Ascending aorta (tissue), 2 donors: ENCODE data around the gene TMEM92. TPM values are rescaled to one million over a fixed set of nuclear protein-coding genes. Genes with fewer than 3 reads are reported as not detected.

Experiments
- DNase-seq, 2 donors: peaks; one replicate each; pipeline ENCODE4 v3.0.0-alpha.2; 2019; ENCODE audit warnings: low spot score in 2 of 2
- H3K27ac ChIP-seq, 2 donors: fragments of 200-600 bp; sonication (generic); one replicate each; pipeline ENCODE4 v1.5.1; 2016 to 2017; ENCODE audit warnings: mild to moderate bottlenecking in 1 of 2
- H3K27me3 ChIP-seq: fragments of 200-600 bp; sonication (generic); one replicate; pipeline ENCODE4 v1.5.1; 2017
- H3K36me3 ChIP-seq, 2 donors: fragments of 200-600 bp; sonication (generic); one replicate each; pipeline ENCODE4 v1.5.1; 2016
- H3K4me1 ChIP-seq, 2 donors: fragments of 200-600 bp; sonication (generic); one replicate each; pipeline ENCODE4 v1.5.1; 2016 to 2017; ENCODE audit warnings: mild to moderate bottlenecking in 1 of 2
- H3K4me3 ChIP-seq, 2 donors: fragments of 200-600 bp; sonication (generic); one replicate each; pipeline ENCODE4 v1.5.1; 2016 to 2017; ENCODE audit warnings: mild to moderate bottlenecking in 1 of 2
- H3K9me3 ChIP-seq, 2 donors: fragments of 200-600 bp; sonication (generic); one replicate each; pipeline ENCODE4 v1.5.1; 2016
- intact Hi-C: fragments of 100-400 bp; cut with DNase I; formaldehyde crosslinking; loops from one replicate; pipeline ENCODE4 v1.15.1; 2023
- total RNA-seq: library from RNA; depleted of rRNA; stranded (reverse); fragments of >200 nt; gene quantifications from one replicate; pipeline ENCODE4 v1.1.0, GENCODE V29; 2016
- TF ChIP-seq, protein P1 (sequence below), 3 experiments: fragments of 200-600 bp in 2 of 3; fragments of 450-650 bp in 1 of 3; sonication (generic) in 2 of 3; IDR thresholded peaks; one replicate each; pipeline ENCODE4 v1.5.1; 2016 to 2019; ENCODE audit warnings: antibody characterized with exemption in 3 of 3, mild to moderate bottlenecking in 1 of 3, moderate library complexity in 1 of 3

TMEM92 gene
- total RNA-seq, 1 donor from 2014 or later, result not detected

DNA sequence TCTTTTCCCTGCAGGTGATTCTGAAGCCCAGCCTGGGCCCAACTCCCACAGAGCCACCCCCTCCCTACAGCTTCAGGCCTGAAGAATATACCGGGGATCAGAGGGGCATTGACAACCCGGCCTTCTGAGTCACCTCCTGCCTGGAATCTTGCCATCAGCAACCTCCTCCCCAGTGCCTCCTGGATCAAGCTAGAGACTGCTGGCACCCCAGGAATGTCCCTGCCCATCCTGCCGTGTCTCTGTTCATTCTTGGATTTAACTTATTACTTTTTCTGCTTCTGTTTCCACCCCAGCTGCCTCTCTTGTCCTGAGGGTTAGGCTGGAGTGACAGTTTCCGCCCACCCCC is 4.9 kb downstream of the TMEM92 start:
- no peaks in the 10 kb centered on the region for H3K4me1 ChIP-seq
- intact Hi-C loops, result no loop called here
- no peaks in the 10 kb centered on the region for H3K27me3 ChIP-seq
- no peak overlapping the region for H3K27ac ChIP-seq
- no peak overlapping the region for H3K4me3 ChIP-seq
- TF ChIP-seq, protein P1, sequence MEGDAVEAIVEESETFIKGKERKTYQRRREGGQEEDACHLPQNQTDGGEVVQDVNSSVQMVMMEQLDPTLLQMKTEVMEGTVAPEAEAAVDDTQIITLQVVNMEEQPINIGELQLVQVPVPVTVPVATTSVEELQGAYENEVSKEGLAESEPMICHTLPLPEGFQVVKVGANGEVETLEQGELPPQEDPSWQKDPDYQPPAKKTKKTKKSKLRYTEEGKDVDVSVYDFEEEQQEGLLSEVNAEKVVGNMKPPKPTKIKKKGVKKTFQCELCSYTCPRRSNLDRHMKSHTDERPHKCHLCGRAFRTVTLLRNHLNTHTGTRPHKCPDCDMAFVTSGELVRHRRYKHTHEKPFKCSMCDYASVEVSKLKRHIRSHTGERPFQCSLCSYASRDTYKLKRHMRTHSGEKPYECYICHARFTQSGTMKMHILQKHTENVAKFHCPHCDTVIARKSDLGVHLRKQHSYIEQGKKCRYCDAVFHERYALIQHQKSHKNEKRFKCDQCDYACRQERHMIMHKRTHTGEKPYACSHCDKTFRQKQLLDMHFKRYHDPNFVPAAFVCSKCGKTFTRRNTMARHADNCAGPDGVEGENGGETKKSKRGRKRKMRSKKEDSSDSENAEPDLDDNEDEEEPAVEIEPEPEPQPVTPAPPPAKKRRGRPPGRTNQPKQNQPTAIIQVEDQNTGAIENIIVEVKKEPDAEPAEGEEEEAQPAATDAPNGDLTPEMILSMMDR (IDR thresholded peaks at IDR 0.05), result no peak
- H3K36me3 ChIP-seq, result peaks cover 7 to 22% of the 10 kb centered on the region in 2 donors
- no peaks in the 10 kb centered on the region for H3K9me3 ChIP-seq
- no peak for DNase-seq

DNA sequence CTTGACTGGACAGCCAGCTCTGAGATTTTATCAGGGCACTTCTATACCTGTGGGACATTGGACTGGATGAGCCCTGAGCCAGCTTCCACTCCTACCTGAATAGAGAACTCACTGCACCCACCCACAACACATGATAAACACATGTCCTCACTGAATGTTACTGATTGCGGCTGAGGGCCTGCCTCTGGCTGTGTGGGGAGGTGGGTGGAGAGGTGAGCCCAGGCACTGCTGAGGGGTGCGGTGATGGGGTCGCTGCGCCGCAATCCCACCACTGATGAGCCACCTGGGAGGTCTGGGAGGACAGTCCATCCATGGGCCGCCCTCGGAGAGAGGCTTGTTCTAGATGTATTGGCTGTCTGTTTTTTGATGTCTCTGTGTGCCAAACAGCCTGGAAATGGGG is 5.4 kb downstream of the TMEM92 start:
- Histone ChIP-seq H3K27ac (no peak overlapping the region), H3K4me3 (no peak overlapping the region), H3K27me3 (no peaks in the 10 kb centered on the region), H3K9me3 (no peaks in the 10 kb centered on the region), H3K4me1 (no peaks in the 10 kb centered on the region), H3K36me3 (peaks cover 7 to 22% of the 10 kb centered on the region in 2 donors)
- no peak for DNase-seq
- TF ChIP-seq, protein P1 (IDR thresholded peaks at IDR 0.05), result no peak
- intact Hi-C loops, result no loop called here

DNA sequence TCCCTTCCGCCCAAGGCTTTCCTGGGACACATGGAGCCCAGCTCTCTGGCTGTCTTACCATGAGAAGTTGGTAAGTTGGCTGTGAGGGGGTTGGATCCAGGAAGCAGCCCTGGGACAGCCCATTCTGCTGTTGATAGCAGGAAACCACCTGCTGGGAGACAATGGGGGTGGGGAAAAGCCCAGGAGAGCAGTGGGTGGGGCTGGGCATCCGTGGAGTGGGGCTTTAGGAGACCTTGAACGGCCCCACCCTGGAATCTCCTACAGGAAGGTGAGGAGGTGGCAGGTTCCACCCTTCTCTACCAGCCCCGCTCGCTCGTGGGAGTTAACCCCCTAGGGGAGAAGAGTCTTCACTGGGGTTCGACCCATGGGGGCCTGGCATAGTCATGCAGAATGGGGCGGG is 5.8 kb downstream of the TMEM92 start:
- TF ChIP-seq, protein P1 (IDR thresholded peaks at IDR 0.05), result no peak
- no peaks in the 10 kb centered on the region for H3K4me1 ChIP-seq
- intact Hi-C loops, result no loop called here
- H3K4me3 ChIP-seq, result no peak overlapping the region
- H3K27me3 ChIP-seq, result no peaks in the 10 kb centered on the region
- H3K36me3 ChIP-seq, result peaks cover 7 to 22% of the 10 kb centered on the region in 2 donors
- no peak for DNase-seq
- H3K27ac ChIP-seq, result no peak overlapping the region
- no peaks in the 10 kb centered on the region for H3K9me3 ChIP-seq

DNA sequence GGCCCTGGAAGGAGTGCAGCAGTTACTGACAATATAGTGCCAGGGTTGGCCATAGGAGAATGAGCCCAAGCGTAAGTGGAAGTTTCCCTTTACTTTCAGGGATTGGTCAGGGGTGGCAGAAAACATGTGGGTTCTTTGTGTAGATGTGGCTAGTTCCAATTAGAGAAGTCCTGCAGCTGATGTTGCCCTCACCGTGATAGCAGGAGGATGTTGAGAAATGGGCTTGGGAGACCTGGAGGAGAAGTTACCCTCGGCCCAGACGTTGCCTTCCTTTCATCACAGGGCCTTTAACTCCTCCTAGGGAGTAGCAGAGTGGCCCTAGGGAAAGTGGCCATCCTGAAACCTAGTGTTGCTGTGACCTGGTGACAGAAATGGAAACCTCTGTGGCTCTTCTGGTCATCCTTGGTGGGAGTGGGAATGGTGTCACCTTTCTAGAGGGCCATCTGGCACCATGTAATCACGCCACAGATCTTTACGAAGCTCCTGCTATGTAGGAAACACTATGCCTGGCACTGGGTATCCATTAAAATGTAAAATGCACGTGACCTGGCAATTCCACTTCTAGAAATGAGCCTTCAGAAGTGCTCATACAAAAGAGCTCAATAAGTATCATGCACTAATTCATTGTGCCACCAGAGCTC is 6.7 kb downstream of the TMEM92 start:
- H3K27me3 ChIP-seq, result no peaks in the 10 kb centered on the region
- no peak for DNase-seq
- H3K4me3 ChIP-seq, result no peak overlapping the region
- intact Hi-C loops, result no loop called here
- H3K4me1 ChIP-seq, result peaks cover 0 to 3% of the 10 kb centered on the region in 2 donors
- H3K27ac ChIP-seq, result no peak overlapping the region
- H3K9me3 ChIP-seq, result no peaks in the 10 kb centered on the region
- TF ChIP-seq, protein P1 (IDR thresholded peaks at IDR 0.05), result no peak
- H3K36me3 ChIP-seq, result peaks cover 7 to 22% of the 10 kb centered on the region in 2 donors

DNA sequence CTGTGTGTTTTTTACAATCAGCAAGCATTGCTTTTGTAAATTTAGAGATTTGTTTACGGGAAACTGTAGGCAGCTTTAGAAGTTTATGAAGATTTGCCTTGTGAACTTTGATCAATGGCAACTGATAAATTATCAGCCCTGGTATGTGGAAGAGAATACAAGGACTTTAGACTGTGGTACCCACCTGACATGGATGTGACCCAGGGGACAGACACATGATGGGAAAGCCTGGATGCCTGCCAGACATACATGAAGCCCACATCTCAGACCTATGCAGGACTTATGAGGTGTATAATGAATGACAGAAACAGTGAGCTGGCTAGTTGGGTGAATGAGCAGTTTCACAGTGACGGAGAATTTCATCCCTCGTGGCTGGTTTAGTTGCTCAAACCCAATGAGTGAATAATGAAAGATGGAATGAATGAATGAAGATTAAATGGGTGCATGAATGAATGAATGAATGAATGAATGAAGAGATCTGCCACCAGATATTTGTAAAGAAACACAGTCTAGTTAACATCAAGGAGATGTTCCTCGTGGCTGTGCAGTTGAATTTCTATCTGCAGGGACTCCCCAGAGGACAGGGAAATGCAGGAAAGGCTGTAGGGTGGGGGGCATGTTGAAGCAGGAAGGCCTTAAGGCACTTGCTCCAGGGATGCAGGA is 7.6 kb downstream of the TMEM92 start:
- intact Hi-C loops, result no loop called here
- no peaks in the 10 kb centered on the region for H3K9me3 ChIP-seq
- H3K27me3 ChIP-seq, result no peaks in the 10 kb centered on the region
- TF ChIP-seq, protein P1 (IDR thresholded peaks at IDR 0.05), result no peak
- no peak overlapping the region for H3K4me3 ChIP-seq
- no peak overlapping the region for H3K27ac ChIP-seq
- H3K36me3 ChIP-seq, result peaks cover 7 to 22% of the 10 kb centered on the region in 2 donors
- H3K4me1 ChIP-seq, result peaks cover 0 to 4% of the 10 kb centered on the region in 2 donors
- DNase-seq, result no peak
